COLO829 (cell line): ENCODE measurements around the gene TENT4A.

Experiments used
- DNase-seq: peaks from one replicate; pipeline ENCODE4 v3.0.0; 2012; ENCODE audit warnings: low spot score

Gene TENT4A

DNA sequence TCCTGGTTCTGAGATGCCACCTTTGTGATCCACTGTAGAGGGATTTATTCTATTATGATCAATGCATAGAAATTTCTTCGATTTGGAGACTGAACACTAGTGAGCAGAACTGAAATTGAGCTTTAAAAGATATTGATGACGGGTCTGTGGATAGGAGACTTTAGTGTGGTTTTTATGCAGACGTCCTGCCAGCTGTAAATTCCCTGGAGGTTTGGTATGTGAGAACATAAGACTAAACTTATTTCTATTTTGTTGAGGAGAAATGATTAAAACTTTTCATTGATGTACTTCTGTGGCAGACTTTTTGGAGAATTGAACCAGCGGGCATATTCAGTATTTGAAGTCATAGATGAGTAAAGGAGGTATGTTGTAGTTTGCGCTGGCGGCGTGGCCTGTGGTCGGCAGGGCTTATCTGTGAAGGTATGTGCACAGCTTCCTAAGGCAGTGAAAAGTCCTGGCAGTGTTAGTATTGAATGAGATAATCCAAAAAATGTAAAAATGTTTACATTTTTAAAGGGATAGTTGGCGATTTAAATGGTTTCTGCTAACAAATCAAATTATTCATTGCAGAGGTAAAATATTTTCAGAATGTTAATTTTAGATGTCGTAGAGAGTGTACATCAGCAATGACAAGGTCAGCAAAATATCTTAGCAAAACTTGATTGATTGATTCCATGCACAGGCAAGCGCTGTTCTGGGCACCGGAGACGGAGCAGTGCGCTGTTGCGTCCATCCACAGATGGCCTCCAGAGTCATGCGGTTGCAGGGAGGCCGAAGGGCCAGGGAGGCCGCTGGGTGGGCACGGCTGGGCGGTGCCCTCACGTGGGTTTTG is 20.4 kb downstream of the TENT4A start:
- no peak for DNase-seq

GRCh38 chr5:6734243-6734700 is 21.0 kb downstream of the TENT4A start:
- DNase-seq: no peak

- DNase-seq: no peak
These were observed 21.5 kb downstream of the TENT4A start for GRCh38 chr5:6734781-6735180.

- DNase-seq: no peak
These were observed 22.9 kb downstream of the TENT4A start for GRCh38 chr5:6736106-6736505.

- no peak for DNase-seq
These were observed 23.4 kb downstream of the TENT4A start for GRCh38 chr5:6736524-6737042.

- no peak for DNase-seq
These were observed 24.1 kb downstream of the TENT4A start for GRCh38 chr5:6737043-6737941.

DNA sequence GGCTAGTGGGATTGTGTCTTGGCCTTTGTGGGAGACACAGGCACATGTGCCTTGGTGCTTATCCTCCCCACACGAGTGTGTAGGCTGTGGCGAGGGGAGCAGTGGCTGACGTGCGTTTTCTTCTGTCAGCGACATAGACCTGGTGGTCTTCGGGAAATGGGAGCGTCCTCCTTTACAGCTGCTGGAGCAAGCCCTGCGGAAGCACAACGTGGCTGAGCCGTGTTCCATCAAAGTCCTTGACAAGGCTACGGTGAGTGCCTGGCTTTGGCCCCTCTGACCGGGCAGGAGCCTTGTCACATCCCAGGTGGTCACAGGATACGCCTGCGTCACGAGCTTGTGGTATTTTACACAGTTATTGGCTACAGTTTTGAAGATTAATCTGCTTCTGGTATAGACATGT is 26.4 kb downstream of the TENT4A start:
- DNase-seq: no peak

- DNase-seq: no peak
These were observed 27.4 kb downstream of the TENT4A start for GRCh38 chr5:6740586-6741150.

DNA sequence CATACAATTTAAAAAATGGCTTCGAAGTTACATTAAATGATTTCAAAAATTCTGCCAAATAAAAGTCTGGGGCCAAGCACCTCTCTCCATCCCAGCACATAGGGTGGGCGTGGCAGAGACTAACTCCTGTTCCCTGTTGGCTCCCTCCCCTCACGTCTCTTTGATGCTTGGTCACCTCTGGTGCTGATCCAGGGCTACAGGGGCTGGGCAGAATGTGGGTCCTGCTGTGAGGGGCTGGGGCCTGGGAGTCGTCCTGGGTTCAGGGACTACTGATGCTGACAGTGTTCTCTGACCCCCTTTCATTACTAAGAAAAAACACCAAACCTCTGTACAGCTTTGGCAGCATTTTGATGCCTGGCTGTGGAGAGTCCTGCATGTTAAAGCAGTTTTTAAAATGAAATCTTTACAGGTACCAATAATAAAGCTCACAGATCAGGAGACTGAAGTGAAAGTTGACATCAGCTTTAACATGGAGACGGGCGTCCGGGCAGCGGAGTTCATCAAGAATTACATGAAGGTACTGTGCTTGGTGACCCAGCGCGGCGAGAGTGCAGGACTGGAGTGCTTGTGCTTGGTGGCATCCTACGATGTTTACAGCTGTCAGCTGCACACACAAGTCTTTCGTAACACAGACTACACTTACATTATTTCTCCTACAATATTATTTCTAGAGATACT is 29.0 kb downstream of the TENT4A start:
- no peak for DNase-seq

DNA sequence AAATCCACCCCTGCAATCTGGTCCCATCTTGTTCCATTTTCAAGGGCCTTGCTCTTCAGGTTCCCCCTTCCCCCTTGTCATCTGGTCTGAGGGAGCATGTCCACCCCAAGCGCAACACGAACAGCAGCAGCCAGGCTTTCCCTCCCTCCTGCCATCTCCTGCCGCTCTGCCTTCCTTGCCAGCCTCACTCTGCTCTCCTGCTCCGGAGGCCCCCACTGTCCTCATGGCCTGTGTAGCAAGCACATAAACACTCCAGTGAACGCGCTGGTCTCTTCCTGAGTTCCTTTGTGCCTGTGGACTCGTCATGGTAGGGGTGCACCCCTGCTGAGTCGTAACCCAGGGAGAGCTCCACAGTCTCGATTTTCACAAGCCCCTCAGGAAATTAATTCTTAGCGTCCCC is 29.9 kb downstream of the TENT4A start:
- DNase-seq: no peak

DNA sequence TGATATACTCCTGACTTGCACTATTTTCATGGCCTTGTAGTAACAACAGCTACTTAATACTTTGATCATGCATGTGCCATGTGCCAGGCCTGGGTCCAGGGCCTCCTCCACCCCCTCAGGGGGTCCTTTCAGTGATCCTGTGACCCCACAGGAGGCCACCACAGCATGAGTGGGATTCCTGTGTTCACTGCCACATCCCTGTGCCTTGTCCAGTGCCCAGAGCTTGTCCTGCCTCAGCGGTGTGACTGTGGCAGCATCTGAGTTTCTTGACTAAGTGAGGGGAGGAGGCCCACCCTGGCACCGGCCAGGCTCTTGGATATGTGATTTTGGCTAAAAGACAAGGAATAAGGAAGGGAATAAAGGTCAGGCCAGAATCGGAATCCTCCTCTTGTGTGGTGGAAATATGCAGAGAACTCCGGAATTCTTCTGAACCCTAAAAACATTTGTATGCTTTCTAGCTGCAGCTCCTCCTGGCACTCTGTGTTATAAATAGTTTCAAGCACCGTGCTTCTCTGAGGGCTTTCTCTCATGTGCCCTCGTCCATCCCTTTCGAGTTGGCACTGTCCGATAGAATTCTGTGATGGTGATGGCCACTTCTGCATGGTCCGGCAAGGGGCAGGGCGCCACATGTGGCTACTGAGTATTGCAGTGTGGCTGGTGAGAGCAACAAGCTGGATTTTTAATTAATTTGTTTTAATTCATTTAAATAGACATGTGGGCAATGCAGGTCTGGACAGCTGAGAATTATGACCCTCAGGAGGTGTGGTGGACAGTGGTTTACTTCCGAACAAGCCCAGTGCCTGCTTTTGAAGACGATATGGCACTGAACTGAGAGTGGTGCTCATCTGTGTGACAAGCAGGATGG is 31.8 kb downstream of the TENT4A start:
- DNase-seq: no peak

DNA sequence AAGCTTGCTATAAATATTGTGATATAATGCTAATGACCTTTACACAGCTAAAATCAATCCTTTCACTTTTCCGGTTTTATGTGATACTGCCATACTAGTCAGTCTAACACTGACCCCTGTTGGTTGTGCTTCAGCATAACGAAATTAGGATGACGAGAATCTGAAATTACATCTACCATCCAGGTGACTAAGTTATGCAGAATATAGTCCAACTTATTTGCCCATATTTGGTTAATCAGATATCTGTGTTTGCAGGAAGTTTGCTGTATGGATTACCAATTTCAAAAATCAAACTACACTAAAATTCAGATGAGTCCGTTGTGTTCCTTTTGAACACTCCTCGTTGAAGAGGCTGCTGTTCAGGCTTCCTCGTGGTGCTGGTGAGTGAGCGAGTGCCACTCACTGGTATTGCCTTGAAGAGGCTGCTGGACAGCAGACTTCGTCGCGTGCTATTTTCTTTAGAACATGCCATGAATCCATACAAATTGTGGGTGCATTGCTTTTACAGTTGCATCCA is 32.5 kb downstream of the TENT4A start:
- DNase-seq: peak; percentile 4

DNA sequence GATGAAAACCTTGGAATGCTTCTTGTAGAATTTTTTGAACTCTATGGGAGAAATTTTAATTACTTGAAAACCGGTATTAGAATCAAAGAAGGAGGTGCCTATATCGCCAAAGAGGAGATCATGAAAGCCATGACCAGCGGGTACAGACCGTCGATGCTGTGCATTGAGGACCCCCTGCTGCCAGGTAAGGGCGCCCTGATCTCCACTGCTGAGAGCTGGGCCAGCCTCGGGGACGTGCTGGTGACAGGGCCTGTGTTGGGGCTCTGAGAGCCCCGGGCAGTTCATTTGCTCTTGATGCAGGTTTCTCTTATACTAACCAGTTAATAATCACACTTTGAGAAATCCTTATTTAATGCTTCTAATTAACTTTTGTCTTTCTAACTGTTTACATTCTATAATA is 33.0 kb downstream of the TENT4A start:
- DNase-seq: no peak

GRCh38 chr5:6747103-6747502 is 33.9 kb downstream of the TENT4A start:
- DNase-seq: no peak

- no peak for DNase-seq
These were observed 34.9 kb downstream of the TENT4A start for GRCh38 chr5:6748142-6748541.

- no peak for DNase-seq
These were observed 35.9 kb downstream of the TENT4A start for GRCh38 chr5:6749026-6749716.

GRCh38 chr5:6750142-6750840 is 37.1 kb downstream of the TENT4A start:
- DNase-seq: no peak

DNA sequence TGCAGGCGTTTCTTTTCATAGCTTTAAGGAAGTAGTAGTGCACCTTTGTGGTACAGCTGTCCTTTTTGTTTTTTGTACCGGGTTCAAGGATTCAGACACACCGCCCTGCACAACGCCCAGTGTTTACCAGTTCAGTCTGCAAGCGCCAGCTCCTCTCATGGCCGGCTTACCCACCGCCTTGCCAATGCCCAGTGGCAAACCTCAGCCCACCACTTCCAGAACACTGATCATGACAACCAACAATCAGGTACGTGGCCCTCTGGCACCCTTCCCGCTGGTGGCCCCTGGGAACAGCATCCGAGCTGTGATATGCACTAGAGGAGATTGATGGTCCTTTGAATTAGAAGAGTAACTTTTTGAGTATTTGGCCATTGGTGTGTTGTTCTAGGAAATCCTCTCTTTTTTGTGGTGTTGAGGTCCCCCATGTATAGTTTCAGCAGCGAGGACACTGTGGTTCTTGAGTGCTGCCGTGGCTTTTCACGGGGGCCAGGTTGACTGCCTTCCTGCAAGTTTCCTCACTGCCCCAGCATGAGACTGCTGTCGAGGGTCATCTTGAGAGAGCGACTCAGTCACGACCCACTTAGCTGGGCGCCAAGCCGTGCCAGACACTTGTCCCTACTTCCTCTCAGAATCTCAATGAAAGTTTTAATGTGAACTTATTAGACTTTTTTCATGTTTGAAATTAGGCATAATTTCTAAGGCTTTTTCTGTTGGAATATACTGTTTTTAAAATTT is 37.9 kb downstream of the TENT4A start:
- DNase-seq: no peak

DNA sequence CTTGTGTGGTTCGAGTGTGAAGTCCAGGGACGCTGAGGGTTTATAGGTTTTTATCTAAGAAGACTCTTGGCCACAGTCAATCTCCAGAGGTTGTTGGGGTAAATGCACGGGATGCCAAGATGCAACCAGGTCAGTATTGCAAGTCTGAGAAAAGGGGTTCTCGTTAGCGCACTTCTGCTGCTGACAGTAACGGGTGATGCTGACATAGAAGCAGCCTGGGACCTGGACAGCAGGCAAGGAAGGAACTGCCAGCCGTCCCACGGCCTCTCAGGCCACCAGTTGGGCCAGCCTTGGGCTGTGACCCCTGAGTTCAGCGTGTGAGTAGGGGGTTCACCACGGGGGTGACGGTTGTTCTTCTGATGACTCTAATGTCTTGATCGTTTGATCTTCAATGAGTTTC is 39.0 kb downstream of the TENT4A start:
- no peak for DNase-seq
